Retina (tissue), 1 donor: ENCODE measurements around the gene B3GNT5.
"Not testable (repeated sequence)": the region's sequence is repeated elsewhere in the genome, so short reads cannot be mapped to it uniquely, and the experiment has no call there.

Source experiments
- DNase-seq: peaks from one replicate; pipeline ENCODE4 v3.0.0-alpha.2; 2016

Gene B3GNT5

GRCh38 chr3:183252973-183253527 lies at the start of gene B3GNT5:
TSS of gene B3GNT5 (plus strand) at chr3:183253253. CDS start at chr3:183269799, 16,546 bp downstream.
- DNase-seq: no peak

- no peak for DNase-seq
Measured at GRCh38 chr3:183203670-183204069, 49.4 kb upstream of the B3GNT5 start.

GRCh38 chr3:183208260-183208659 lies 44.8 kb upstream of the B3GNT5 start:
- DNase-seq: no peak

- DNase-seq: no peak
Measured at GRCh38 chr3:183208800-183209199, 44.3 kb upstream of the B3GNT5 start.

GRCh38 chr3:183210341-183210740 lies 42.7 kb upstream of the B3GNT5 start:
- no peak for DNase-seq

GRCh38 chr3:183210862-183211341 lies 42.2 kb upstream of the B3GNT5 start:
- DNase-seq: no peak

- no peak for DNase-seq
Measured at GRCh38 chr3:183211352-183211751, 41.7 kb upstream of the B3GNT5 start.

GRCh38 chr3:183212096-183212495 lies 41.0 kb upstream of the B3GNT5 start:
- no peak for DNase-seq

GRCh38 chr3:183212565-183212964 lies 40.5 kb upstream of the B3GNT5 start:
- DNase-seq: no peak

GRCh38 chr3:183213415-183214276 lies 39.4 kb upstream of the B3GNT5 start:
- DNase-seq: no peak

GRCh38 chr3:183214277-183214612 lies 38.8 kb upstream of the B3GNT5 start:
- no peak for DNase-seq

- no peak for DNase-seq
Measured at GRCh38 chr3:183215591-183216202, 37.4 kb upstream of the B3GNT5 start.

- DNase-seq: no peak
Measured at GRCh38 chr3:183217548-183218332, 35.3 kb upstream of the B3GNT5 start.

GRCh38 chr3:183218826-183219225 lies 34.2 kb upstream of the B3GNT5 start:
- DNase-seq: no peak

- no peak for DNase-seq
Measured at GRCh38 chr3:183220828-183221227, 32.2 kb upstream of the B3GNT5 start.

GRCh38 chr3:183222631-183223235 lies 30.3 kb upstream of the B3GNT5 start:
- DNase-seq: no peak

GRCh38 chr3:183224180-183224970 lies 28.7 kb upstream of the B3GNT5 start:
- DNase-seq: no peak

- DNase-seq: no peak
Measured at GRCh38 chr3:183226333-183226890, 26.6 kb upstream of the B3GNT5 start.

GRCh38 chr3:183227586-183227985 lies 25.5 kb upstream of the B3GNT5 start:
- DNase-seq: no peak

GRCh38 chr3:183229178-183229577 lies 23.9 kb upstream of the B3GNT5 start:
- no peak for DNase-seq

- not testable (repeated sequence) for DNase-seq
Measured at GRCh38 chr3:183230251-183230650, 22.8 kb upstream of the B3GNT5 start.

GRCh38 chr3:183230826-183231225 lies 22.2 kb upstream of the B3GNT5 start:
- no peak for DNase-seq
